GM21367 (cell line): ENCODE measurements around the gene LRRC74B.

Experiments
- ATAC-seq: cut with Tn5 transposase; IDR thresholded peaks from one replicate; pipeline ENCODE4 v1.9.1; 2021; ENCODE audit not compliant: unreplicated experiment

Gene LRRC74B

GRCh38 chr22:21014202-21014725, 31.5 kb upstream of the LRRC74B start:
- no peak for ATAC-seq

GRCh38 chr22:21014726-21015465, 30.9 kb upstream of the LRRC74B start, which contains the start of gene P2RX6:
TSS of gene P2RX6 (plus strand) at chr22:21015165. CDS start at chr22:21015175, 10 bp downstream.
- ATAC-seq, result no peak

- no peak for ATAC-seq
Measured at GRCh38 chr22:21015466-21016006, 30.2 kb upstream of the LRRC74B start.

GRCh38 chr22:21016644-21017420, 28.9 kb upstream of the LRRC74B start:
- no peak for ATAC-seq

- ATAC-seq, result no peak
Measured at GRCh38 chr22:21018314-21018713, 27.4 kb upstream of the LRRC74B start.

GRCh38 chr22:21020802-21021429, 24.8 kb upstream of the LRRC74B start:
- no peak for ATAC-seq

- no peak for ATAC-seq
Measured at GRCh38 chr22:21022507-21022906, 23.2 kb upstream of the LRRC74B start.

GRCh38 chr22:21022955-21023614, 22.7 kb upstream of the LRRC74B start:
- ATAC-seq, result no peak

GRCh38 chr22:21025266-21025665, 20.5 kb upstream of the LRRC74B start:
- ATAC-seq, result no peak

- no peak for ATAC-seq
Measured at GRCh38 chr22:21025763-21026755, 19.7 kb upstream of the LRRC74B start.

- ATAC-seq, result no peak
Measured at GRCh38 chr22:21026783-21027692, 18.7 kb upstream of the LRRC74B start.

GRCh38 chr22:21028277-21029251, 17.2 kb upstream of the LRRC74B start:
- no peak for ATAC-seq

- ATAC-seq, result no peak
Measured at GRCh38 chr22:21029486-21030025, 16.2 kb upstream of the LRRC74B start.

GRCh38 chr22:21030032-21030431, 15.7 kb upstream of the LRRC74B start:
- no peak for ATAC-seq

- ATAC-seq, result no peak
Measured at GRCh38 chr22:21030621-21031544, 14.9 kb upstream of the LRRC74B start.

GRCh38 chr22:21031545-21032036, 14.2 kb upstream of the LRRC74B start:
- no peak for ATAC-seq
